Stomach (tissue), 4 donors: ENCODE measurements around the gene RNF215.

Experiments
- CTCF ChIP-seq, 7 experiments: fragments of 450-650 bp in 4 of 7; fragments of 200-600 bp in 3 of 7; sonication (generic) in 3 of 7; IDR thresholded peaks; one replicate each; pipeline ENCODE4 v1.5.1; 2016 to 2019; ENCODE audit warnings: antibody characterized with exemption in 7 of 7, control low read depth in 2 of 7, mild to moderate bottlenecking in 1 of 7
- POLR2A ChIP-seq, 4 donors: fragments of 450-650 bp; IDR thresholded peaks; one replicate each; pipeline ENCODE4 v1.6.1; 2016; ENCODE audit warnings: antibody characterized with exemption in 4 of 4, control low read depth in 2 of 4, mild to moderate bottlenecking in 1 of 4, moderate library complexity in 1 of 4

GRCh38 chr22:30400159-30400558 is 12.9 kb upstream of the RNF215 start:
- no peak for TF ChIP-seq CTCF (IDR thresholded peaks at IDR 0.05)
- no peak for TF ChIP-seq POLR2A (IDR thresholded peaks at IDR 0.05)
